ENCODE data around the gene TOMM40.
A peak's percentile ranks its signal among the peaks of the same experiment; 100 is the strongest.
"Not testable (repeated sequence)": the region's sequence is repeated elsewhere in the genome, so short reads cannot be mapped to it uniquely, and the experiment has no call there.

The TOMM40 gene

DNA sequence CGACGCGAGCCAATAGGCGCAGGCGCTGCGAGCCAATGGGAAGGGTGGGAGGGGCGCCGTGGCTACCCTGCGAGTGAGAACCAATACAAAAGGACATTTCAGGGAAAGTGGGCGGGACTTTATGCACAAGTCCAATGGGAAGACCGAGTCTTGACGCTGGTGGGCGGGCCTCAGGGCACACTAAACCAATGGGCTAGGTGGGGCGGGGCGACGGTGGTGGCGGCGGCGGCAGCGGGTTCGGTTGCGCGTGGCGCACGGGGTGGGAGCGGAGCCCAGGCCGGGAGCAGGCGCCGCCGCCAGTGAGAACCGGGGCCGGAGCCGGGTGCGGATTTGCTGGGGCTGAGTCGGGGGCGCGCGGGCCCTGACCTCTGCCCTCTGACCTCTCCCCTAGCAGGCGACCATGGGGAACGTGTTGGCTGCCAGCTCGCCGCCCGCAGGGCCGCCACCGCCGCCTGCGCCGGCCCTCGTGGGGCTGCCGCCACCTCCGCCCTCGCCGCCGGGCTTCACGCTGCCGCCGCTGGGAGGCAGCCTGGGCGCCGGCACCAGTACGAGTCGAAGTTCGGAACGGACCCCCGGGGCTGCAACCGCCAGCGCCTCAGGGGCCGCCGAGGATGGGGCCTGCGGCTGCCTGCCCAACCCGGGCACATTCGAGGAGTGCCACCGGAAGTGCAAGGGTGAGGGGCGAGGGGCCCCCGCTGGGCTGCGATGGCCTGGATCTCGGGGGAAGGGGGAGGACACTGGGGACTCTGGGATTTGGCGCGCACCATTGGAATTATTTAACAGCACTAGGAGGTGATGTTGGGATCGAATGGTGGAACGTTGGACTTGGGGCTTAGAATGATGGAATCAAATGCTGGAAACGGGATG, at the start of gene TOMM40:
TSS of gene TOMM40 (plus strand) at position 239 of the 867 bp plus-strand sequence. CDS start at position 401, 162 bp downstream.
- DNase-seq: peak; percentile 100

DNA sequence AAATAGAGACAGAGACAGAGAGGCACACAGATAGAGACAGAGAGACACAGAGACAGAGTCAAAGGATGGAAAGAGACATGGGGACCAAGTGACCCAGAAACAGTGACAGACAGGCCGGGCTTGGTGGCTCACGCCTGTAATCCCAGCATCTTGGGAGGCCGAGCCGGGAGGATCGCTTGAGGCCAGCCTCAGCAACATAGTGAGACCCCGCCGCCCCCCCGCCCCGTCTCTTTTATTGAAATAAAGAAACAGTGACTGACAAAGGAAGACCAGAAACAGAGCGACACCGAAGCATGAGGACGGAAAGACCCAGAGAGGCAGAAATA, 45.8 kb upstream of the TOMM40 start:
- no peak for DNase-seq

DNA sequence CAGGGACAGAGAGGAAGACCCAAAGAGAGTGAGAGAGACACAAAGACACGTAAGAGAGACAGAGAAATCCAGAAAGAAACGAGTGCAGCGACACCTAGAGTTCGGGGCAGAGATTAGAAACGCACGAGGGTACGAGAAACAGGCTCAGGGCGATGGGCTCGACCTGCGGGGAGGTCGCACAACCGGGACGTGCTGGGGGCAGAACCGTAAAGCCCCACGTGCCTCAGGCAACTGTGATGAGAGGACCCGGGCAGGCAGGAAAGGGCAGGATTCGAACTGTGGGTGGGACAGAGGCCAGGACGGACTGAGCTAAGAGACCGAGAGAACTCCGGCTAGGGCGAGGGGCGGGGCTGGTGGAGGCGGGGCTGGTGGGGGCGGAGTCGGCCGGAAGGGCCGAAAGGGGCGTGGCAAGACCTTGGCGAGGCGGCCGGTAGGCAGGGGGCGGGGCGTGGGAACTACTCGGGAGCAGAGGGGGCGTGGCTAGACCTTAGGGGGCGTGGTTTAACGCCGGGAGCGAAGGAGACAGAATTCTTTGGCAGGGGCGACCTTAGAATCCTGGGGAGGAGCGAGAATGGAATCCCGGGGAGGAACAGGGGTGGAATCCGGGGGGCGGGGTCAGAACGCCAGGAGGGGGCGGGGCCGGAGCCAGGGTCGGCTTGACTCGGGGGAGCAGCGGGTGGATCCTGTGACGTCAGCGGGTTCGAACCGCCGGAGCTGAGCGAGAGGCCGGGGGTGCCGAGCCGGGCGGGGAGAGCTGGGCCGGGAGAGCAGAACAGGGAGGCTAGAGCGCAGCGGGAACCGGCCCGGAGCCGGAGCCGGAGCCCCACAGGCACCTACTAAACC, 45.2 kb upstream of the TOMM40 start, which contains the start of gene NECTIN2:
TSS of gene NECTIN2 (plus strand) at position 686 of the 843 bp plus-strand sequence. CDS start 229 bp downstream, outside the sequence.
- peak; percentile 93 for DNase-seq

DNA sequence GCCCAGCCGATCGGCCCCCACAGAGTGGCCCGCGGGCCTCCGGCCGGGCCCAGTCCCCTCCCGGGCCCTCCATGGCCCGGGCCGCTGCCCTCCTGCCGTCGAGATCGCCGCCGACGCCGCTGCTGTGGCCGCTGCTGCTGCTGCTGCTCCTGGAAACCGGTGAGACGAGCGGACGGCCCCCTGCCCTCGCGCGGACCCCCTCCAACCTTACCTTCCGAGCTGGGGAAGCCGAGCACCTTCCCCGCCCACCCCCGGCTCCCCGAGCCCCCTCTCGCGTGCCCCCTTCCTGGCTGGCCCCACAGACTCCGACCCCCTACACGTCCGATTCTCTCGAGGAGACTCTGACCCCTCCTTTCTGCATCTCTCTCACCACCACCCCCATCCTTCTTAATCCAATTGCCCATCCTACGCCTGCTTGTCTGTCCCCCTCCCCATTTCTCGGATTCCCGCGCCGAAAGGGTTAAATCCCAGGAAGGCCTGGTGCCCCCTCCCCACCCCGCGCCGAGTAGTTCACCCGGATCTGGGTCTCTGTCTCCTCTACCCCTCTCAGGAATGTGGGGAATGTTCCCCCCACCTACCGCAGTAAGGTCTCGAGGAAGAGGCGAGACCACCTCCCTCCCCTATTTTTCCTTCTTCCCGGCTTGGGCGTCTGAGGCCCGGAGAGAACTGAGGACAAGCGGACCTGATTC, 44.5 kb upstream of the TOMM40 start:
- no peak for DNase-seq

DNA sequence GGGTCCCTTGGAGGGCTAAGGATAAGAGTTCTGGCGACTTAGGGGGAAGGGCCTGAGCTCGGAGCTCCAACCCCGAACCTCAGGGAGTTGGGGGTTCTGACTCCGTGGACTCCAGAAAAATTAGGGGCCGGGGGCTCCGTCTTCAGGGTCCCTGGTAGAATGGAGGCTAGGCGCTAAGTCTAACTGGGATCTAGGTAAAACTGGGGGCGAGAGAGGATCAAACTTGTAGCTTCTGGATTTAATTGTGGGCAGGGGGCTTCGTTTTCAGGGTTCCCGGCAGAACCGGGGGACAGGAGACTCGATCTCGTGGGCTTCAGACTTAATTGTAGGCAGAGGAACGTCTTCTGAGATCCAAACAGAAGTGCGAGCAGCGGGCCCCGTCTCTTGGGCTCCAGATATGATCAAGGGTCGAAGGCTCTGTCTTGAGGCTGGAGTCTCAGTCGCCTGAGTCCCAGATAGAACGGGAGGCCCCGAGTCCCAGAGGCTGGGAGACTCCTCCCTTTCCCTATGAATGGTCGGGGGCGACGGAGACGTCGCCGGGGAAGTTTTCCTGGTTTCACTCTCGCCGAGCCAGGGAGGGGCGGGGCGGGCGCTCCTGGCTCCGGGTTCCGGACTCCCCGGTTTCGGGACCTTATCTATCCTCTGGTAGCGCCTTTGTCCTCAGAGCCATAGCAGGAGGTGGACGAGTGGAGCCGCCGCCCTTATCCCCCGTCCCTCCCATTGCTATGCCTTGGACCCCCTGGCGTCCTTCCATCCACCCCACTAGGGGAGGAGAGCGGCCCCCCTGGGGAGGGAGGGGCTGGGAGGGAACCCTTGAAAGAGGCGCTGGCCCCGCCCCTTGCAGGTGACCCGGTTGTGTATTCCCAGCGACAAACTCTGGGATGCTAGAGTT, 43.7 kb upstream of the TOMM40 start:
- peak; percentile 40 for DNase-seq

DNA sequence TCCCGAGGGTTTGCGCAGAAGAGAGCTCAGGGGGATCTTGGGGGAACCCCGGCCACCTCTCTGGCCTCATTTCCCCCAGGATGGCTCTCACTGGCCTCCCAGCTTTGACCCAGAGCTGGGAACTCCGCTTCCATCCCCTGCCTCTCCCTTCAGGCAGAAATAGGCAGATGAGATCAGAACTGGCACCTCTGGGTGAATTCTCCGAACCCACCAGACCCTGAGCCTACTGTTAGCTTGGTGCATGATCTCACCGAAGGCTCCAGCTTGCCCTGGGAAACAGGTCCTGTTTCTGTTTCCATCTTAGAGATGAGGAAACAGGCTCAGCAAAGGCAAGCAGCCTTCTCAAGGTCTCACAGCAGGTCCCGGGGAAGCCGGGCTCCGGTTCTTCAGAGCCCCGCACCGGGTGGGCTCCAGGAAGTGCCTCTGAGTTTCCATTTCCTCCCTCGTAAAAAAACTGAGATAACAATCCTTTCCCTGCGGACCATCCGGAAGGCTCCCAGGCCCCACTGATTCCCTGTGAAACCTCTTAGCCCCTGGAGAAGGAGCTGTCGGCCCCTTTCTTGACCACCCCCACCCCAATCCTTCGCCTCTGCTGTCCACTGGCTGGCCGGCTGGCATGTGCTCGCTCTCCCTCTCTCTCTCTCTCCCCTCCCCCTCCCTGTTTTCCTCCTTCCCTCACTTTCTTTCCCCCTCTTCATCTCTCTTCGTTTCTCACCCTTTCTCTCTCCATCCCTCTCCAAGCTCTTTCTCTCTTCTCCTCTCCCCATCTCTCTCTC, 42.8 kb upstream of the TOMM40 start:
- peak; percentile 39 for DNase-seq

DNA sequence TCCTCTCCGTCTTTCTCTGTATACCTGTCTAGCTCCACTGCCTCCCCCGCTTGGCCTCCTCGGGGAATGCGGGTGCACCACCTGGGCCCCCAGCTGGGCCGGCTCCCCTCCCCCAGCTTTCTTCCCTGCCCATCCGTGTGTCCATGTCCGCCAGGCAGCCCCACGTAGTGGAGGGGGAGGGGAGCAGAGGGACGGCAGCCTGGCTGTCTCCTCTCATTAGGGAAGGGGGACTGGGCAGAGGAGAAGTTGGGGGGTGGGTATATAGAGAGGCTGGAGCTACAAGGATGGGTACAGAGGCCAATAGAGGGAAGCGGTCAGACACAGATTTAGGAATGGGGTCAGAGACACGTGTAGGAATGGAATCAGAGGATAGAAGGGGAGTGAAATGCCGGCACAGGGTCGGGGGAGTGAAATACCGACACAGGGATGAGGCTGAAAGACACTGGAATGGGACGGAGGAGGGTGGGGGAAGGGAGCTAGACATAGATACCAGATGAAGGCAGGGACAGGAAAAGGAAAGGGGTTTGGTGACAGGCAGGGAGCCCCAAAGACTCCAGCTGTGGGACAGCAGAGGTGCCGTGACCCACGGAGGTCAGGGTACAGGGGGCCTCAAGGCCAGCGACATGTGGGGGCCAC, 42.1 kb upstream of the TOMM40 start:
- DNase-seq: no peak

DNA sequence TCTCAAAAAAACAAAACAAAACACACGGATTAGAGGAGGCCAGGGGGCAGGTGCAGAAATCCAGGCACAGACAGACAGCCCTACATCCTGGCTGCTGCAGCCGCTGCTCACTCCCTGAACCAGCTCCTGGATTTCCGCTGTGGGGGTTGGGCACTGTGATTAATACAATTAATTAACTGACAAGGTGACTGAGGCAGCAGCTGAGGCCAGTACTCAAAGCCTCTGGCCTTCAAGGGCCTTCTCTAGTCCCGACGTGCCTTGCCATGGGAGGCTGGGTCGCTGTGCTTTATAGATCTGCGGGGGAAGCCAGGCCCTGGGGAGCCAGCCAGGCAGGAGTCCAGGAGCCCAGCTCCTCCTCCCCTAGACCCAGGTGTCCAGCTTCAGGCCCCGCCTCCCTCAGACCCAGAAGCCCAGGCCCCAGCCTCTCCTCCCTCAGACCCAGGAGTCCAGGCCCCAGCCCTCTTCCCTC, 40.4 kb upstream of the TOMM40 start:
- no peak for DNase-seq

DNA sequence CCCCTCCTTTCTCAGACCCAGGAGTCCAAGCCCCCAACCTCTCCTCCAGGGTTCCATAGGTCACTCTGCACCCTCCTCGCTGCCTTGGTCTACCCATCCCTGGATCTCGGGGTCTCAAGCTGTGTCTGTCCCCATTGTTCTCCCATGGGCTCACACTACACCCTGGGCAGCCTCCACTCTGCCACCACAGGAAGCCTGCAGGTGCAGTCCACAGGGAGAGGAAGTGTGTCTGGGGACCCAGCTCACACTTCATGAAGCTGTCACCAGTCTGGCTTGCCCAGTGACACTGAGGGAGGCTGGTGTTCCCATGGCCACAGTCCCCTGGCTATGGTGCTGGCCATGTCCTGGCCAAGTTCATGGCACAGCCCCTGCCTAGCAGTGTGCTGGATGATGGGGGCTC, 39.6 kb upstream of the TOMM40 start:
- DNase-seq: no peak

DNA sequence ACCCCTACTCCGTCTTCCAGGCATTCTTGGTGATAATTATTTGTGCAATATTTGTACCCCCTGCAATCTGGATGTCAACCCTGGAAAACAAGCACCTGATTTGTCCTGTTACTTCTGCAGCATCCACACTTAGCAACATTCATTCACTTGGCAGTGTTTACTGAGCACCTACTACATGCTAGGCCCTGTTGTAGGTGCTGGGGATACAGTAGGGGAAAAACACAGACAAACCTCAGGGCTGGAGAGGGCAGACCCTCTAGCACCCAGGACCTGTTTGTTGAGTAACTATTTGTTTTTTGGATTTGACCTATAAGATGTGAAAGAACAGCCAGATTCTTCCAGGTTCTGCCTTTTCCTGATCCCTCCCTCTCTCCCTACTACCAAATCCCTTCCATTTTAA, 35.4 kb upstream of the TOMM40 start:
- DNase-seq: no peak

DNA sequence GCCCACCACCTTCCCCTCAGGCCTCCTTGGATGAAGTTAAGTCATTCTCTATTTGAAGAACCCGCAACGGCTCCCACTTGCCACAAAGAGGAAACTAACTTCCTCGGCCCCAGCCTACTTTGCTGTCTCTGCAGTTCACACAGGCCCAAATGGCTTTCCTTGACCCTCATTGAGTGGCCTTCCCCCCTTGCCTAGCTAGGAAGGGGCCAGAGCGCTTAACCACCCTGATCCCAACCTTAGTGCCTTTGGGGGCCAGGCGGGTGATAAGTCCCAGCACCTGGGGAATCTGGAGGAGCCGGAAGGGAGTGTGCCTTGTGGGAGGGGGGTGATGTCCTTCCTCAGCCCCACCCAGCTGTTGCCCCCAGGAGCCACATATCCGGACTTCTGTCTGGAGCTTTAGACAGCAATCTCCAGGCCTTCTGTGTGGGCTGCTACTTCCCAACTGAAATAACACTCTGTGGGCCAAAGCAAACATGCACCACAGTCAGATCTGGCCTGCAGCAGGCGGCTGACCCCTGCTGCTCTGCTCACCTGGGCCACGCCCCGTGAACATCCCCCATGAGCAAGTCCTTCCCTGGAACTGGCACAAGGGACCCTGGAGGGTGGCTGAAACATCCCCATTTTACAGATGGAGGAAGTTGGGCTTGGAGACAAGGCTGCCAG, 34.5 kb upstream of the TOMM40 start:
- DNase-seq: peak; percentile 97

DNA sequence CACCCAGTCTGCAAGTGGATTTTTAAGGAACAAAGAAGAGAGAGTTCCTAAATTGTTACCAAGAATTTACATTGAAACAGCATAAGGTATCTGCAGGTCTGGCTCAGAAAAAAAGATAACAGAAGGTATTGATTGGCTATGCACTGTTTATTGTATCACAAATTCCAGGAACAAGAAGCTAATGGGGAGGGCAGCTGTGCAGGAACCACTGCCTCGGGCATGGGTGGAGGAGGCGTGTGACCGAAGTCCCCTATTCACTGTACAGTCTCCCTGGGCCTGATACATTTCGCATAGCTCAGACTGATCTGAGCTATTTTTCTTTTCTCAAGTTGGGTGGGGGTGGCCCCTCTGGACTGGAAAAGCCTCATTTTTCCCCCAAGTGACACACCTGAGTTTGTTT, 33.2 kb upstream of the TOMM40 start:
- no peak for DNase-seq

DNA sequence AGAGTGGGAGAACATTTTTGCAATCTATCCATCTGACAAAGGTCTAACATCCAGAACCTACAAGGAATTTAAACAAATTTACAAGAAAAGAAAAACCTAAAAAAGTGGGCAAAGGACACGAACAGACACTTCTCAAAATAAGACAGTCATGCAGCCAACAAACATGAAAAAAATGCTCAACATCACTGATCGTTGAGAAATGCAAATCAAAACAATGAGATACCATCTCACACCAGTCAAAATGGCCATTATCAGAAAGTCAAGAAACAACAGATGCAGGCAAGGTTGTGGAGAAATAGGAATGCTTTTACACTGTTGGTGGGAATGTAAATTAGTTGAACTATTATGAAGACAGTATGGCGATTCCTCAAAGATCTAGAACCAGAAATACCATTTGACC, 29.5 kb upstream of the TOMM40 start:
- not testable (repeated sequence) for DNase-seq

DNA sequence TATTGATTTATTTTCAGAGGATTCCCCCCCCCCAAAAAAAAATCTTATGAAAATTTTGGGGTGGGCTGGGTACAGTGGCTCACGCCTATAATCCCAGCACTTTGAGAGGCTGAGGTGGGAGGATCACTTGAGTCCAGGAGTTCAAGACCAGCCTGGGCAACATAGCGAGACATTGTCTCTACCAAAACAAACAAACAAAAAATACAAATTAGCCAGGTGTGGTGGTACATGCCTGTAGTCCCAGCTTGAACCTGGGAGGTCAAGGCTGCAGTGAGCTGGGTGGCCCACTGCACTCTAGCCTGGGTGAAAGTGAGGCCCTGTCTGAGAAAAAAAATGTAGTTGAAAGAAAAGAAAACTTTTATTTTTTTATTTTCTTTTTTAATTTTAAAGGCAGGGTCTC, 27.1 kb upstream of the TOMM40 start:
- no peak for DNase-seq

DNA sequence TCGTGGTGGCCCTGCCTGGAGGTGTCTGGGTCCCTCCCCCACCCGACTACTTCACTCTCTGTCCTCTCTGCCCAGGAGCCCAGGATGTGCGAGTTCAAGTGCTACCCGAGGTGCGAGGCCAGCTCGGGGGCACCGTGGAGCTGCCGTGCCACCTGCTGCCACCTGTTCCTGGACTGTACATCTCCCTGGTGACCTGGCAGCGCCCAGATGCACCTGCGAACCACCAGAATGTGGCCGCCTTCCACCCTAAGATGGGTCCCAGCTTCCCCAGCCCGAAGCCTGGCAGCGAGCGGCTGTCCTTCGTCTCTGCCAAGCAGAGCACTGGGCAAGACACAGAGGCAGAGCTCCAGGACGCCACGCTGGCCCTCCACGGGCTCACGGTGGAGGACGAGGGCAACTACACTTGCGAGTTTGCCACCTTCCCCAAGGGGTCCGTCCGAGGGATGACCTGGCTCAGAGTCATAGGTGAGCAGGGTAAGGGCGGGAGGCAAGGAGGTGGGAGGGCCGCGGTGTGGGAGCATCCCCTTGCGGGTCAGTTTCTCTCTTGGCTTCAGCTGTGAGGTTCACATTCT, 25.8 kb upstream of the TOMM40 start:
- no peak for DNase-seq

DNA sequence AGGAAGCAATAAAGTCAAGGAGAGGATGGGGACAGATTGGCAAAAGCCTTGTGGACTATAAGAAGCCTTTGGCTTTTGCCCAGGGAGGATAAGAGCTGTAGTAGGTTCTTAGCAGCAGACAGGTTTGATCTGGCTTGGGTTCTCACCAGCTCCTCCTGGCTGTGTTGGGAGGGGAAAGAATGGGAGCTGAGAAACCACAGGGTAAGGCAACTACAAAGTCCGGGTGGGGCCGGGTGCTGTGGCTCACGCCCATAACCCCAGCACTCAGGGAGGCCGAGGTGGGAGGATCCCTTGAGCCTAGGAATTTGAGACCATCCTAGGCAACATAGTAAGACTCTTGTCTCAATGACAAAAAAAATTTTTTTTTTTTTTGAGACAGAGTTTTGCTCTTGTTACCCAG, 24.4 kb upstream of the TOMM40 start:
- no peak for DNase-seq

DNA sequence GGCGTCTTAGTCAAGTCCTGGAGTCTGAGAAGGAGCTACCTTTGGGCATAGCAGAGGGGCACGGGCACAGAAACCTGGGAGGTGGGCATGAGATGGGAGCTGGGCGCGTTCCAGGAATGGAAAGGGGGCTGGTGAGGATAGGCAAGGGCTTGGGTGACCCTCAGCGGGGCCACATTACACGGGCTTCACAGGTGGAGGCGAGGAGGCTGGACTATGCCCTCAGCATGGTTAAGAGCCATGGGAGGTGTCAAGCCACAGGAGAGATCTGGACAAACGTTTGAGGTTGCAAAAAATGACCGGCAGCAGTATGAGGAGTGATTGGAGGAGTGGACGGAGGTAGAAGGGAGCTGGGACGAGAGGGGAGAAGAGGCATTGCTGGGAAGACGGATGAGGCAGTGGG, 23.5 kb upstream of the TOMM40 start:
- no peak for DNase-seq

DNA sequence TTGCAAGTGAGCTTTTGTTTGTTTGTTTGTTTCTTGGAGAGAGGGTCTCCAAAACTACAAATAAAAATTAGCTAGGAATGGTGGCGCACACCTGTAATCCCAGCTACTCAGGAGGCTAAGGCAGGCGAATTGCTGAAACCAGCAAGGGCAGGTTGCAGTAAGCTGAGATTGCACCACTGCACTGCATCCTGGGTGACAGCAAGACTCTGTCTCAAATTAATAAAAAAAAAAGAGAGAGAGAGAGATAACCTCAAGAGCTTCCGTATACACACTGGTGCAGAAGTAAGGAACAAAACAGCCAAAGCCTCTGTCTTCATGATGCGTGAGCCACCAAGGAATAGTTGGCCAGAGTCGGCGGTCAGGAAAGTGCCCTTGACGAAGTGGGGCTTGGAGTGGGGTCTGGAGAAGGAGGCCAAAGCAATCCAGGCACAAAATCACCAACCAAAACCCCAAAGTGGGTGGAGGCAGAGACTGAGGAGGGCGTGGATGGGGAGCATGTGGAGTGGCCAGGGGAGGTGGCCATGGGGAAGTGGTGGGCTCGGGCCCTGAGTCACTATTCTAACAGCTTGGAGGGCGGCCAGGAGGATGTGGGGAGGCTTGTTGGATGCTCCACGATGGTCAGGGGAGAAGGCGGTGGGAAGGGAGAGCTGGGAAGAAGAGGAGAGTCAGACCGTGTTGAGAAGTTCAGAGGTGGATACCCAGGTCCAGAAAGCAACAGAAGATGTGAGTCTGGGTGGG, 21.2 kb upstream of the TOMM40 start:
- DNase-seq: peak; percentile 73

DNA sequence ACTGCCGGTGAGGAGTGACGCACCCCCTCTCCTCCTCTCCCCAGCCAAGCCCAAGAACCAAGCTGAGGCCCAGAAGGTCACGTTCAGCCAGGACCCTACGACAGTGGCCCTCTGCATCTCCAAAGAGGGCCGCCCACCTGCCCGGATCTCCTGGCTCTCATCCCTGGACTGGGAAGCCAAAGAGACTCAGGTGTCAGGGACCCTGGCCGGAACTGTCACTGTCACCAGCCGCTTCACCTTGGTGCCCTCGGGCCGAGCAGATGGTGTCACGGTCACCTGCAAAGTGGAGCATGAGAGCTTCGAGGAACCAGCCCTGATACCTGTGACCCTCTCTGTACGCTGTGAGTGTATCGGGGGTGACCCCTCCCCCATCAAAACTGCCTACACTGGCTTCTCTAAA, 19.2 kb upstream of the TOMM40 start:
- DNase-seq: no peak
